ENCODE measurements around the gene ZSCAN10.
A peak's percentile ranks its signal among the peaks of the same experiment; 100 is the strongest.
"Not testable (repeated sequence)": the region's sequence is repeated elsewhere in the genome, so short reads cannot be mapped to it uniquely, and the experiment has no call there.

Gene ZSCAN10

GRCh38 chr16:3087243-3088235 is 11.6 kb downstream of the ZSCAN10 start:
- TF ChIP-seq CTCF (IDR thresholded peaks at IDR 0.05; ENCODE audit: extremely low read depth, missing control alignments) = peak; percentile 43
- DNase-seq (ENCODE audit: low spot score) = peak; percentile 42

GRCh38 chr16:3086596-3087242 is 12.4 kb downstream of the ZSCAN10 start:
- no peak for TF ChIP-seq CTCF (IDR thresholded peaks at IDR 0.05; ENCODE audit: extremely low read depth, missing control alignments)
- peak; percentile 4 for DNase-seq (ENCODE audit: low spot score)

DNA sequence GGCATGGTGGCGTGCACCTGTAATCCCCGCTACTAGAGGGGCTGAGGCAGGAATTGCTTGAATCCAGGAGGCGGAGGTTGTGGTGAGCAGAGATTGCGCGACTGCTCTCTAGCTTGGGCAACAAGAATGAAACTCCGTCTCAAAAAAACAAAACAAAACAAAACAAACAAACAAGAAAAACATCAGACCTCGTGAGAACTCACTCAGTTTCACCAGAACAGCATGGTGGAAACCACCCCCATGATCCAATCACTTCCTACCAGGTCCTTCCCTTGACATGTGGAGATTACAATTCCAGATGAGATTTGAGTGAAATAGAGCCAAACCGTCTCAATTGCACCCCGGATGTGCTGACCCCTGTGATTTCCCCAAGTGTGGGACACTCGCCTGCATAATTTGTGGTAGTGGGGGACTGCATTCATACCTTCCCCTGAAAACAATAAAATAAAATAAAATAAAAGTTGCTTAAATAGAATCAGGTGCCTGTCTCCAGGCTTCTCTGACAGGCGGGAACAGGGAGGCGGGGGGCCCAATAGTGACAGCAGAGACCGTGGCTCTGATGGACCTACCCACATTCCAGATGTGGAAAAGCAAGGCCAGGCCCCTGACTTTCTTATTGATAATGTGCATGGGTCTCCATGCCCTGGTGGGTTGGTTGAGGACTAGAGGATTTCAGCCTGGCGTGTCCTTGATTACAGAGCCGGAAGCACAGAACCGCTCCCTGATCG is 13.1 kb downstream of the ZSCAN10 start:
- no peak for TF ChIP-seq CTCF (IDR thresholded peaks at IDR 0.05; ENCODE audit: extremely low read depth, missing control alignments)
- no peak for DNase-seq (ENCODE audit: low spot score)

DNA sequence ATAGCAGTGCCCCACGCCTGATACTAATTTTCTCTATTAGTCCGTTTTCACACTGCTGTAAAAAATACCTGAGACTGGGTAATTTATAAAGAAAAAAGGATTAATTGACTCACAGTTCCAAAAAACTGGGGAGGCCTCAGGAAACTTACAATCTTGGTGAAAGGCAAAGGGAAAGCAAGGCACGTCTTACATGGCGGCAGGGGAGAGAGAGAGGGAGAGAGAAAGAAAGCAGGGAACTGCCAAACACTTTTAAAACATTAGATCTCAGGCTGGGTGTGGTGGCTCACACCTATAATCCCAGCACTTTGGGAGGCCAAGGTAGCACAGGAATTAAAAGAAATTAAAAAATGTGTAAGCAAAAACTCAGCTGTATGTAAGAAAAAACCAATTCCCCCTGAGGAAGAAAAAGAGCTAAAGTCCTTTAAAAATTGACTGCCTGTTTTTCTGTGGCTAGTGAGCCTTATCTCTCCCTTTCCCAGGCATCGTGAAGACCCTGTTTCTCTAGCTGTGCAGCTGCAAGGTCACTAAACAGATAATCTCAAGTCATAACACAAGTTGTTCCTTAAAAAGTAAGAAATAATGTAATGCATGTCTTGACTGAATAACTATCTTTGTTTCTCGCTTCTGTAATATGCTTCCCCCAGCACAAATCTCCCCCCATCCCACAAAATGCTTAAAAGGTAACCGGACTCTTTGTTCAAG is 14.0 kb downstream of the ZSCAN10 start:
- no peak for TF ChIP-seq CTCF (IDR thresholded peaks at IDR 0.05; ENCODE audit: extremely low read depth, missing control alignments)
- no peak for DNase-seq (ENCODE audit: low spot score)

- no peak for DNase-seq (ENCODE audit: low spot score)
- TF ChIP-seq CTCF (IDR thresholded peaks at IDR 0.05; ENCODE audit: extremely low read depth, missing control alignments) = no peak
Observed at GRCh38 chr16:3084491-3084890, 14.6 kb downstream of the ZSCAN10 start.

DNA sequence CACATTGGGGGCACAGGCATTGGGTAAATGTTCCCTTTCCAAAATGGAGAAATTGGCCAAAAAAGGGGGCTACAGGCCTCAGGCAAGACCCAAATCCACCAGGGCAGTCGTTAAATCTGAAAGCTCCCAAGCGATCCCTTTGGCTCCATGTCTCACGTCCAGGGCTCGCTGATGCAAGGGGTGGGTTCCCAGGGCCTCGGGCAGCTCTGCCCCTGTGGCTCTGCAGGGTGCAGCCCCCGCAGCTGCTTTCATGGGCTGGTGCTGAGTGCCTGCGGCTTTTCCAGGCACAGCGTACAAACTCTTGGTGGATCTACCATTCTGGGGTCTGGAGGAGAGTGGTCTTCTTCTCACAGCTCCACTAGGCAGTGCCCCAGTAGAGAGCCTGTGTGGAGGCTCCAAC is 15.7 kb downstream of the ZSCAN10 start:
- DNase-seq (ENCODE audit: low spot score) = not testable (repeated sequence)

- DNase-seq (ENCODE audit: low spot score) = not testable (repeated sequence)
Observed at GRCh38 chr16:3081957-3082356, 17.1 kb downstream of the ZSCAN10 start.
